SK-N-SH (cell line): ENCODE data around the gene THEMIS.

Experiments used
- EZH2phosphoT487 ChIP-seq: fragments of 200-600 bp; sonication (generic); IDR thresholded peaks from 2 replicates; pipeline ENCODE4 v1.6.1; 2017; ENCODE audit warnings: low read depth, mixed run types, mild to moderate bottlenecking, antibody characterized with exemption, moderate library complexity, borderline replicate concordance
- FOXM1 ChIP-seq: IDR thresholded peaks from 2 replicates; pipeline ENCODE4 v1.4.0; 2012; ENCODE audit warnings: low read depth, mild to moderate bottlenecking
- TF ChIP-seq, protein P1 (sequence below): fragments of 200-600 bp; sonication (generic); IDR thresholded peaks from 2 replicates; pipeline ENCODE4 v1.6.1; 2017; ENCODE audit warnings: antibody characterized with exemption, mild to moderate bottlenecking, moderate library complexity

DNA sequence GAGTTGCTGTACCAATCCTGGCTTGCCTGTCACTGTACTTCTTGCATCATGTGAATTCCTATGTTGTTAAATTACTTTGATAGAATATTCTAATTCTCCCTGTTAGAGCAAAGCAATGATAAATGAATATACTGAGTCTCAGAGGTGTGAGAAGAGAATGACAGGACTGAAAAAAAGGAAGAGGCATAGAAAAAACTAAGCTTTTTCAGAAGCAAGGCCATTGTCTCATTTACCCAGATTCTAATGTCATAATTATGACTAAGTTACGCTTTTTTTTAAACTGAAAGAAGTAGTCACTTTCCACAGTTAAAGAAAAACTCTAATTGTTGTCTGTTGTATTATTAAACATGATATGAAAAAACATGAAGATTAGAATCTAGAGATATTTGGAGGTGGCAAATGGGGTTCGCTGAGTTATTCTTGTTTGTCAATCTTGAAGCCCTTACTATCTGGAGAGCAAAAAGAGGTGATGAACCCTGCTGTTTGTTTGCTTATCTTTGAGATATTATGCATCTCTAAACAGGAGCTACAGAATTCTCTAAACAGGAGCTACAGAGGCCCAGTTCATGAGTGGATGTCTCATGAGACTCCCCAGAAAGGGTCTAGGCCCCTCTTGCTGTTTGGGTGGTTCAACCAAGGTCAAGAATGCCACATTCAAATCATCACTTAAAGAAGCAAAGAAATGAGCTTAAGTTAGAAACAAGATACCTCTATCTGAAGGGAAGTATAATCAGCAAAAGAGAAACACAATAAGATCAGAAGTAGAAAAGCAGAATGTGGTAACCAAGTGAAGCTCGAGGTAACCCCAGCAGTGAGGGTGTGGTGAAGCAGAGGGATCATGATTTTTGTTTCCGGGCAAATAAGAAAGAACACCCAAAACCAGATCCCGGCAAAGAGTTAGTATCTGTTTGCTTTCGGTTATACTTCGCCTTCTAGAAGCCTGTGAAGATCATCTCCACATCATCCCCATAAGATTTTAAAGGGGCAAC is 33.3 kb upstream of the THEMIS start:
- no peak for TF ChIP-seq EZH2phosphoT487
- TF ChIP-seq, protein P1, sequence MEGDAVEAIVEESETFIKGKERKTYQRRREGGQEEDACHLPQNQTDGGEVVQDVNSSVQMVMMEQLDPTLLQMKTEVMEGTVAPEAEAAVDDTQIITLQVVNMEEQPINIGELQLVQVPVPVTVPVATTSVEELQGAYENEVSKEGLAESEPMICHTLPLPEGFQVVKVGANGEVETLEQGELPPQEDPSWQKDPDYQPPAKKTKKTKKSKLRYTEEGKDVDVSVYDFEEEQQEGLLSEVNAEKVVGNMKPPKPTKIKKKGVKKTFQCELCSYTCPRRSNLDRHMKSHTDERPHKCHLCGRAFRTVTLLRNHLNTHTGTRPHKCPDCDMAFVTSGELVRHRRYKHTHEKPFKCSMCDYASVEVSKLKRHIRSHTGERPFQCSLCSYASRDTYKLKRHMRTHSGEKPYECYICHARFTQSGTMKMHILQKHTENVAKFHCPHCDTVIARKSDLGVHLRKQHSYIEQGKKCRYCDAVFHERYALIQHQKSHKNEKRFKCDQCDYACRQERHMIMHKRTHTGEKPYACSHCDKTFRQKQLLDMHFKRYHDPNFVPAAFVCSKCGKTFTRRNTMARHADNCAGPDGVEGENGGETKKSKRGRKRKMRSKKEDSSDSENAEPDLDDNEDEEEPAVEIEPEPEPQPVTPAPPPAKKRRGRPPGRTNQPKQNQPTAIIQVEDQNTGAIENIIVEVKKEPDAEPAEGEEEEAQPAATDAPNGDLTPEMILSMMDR = no peak
- TF ChIP-seq FOXM1 = no peak
